Endothelial cell of umbilical vein (primary cell): Measurements from ENCODE around the gene ZBTB32. TPM values are rescaled to one million over a fixed set of nuclear protein-coding genes. Genes with fewer than 3 reads are reported as not detected.

Experiments
- BruUV-seq: library from RNA; stranded (reverse); fragments of 400-500 nt; replicated peaks from 2 replicates; lab custom pipeline; 2021; lab: Mats Ljungman, UMichigan
- CTCF ChIA-PET: fragments of 300-600, 350-600 bp; sonication (Branson Sonifier 250); formaldehyde crosslinking; loops from one replicate; lab custom pipeline; 2021; ENCODE audit warnings: antibody characterized with exemption, inconsistent platforms; lab: Charles Lee
- POLR2A ChIA-PET: fragments of 300-600, 350-600 bp; sonication (Branson Sonifier 250); formaldehyde crosslinking; loops from one replicate; lab custom pipeline; 2021; ENCODE audit warnings: antibody characterized with exemption, inconsistent platforms; lab: Charles Lee
- DNase-seq: peaks from one replicate; pipeline ENCODE4 v3.0.0-alpha.2; 2011; ENCODE audit warnings: low read depth, low spot score
- FAIRE-seq: peaks from 2 replicates; lab custom pipeline; 2011; peaks lifted over from hg19 to GRCh38; lab: Jason Lieb, UNC
- H2AFZ ChIP-seq: 2 replicates; pipeline ENCODE4 v1.6.0; 2012; ENCODE audit warnings: low read depth, low read length, control low read depth, inconsistent platforms
- H3K27ac ChIP-seq: 2 replicates; pipeline ENCODE4 v1.5.1; 2011; ENCODE audit warnings: low read depth, mild to moderate bottlenecking, control low read depth, low read length, moderate library complexity; ENCODE audit not compliant: insufficient read depth
- H3K27me3 ChIP-seq, 2 experiments: 2 replicates each; pipeline versions ENCODE4 v1.6.0 to v1.6.1; 2011; ENCODE audit warnings: low read length in 2 of 2, mixed read lengths in 1 of 2; ENCODE audit not compliant: control insufficient read depth in 2 of 2, insufficient read depth in 2 of 2
- H3K36me3 ChIP-seq, 2 experiments: 2 replicates in 1 of 2; 3 replicates in 1 of 2; pipeline ENCODE4 v1.5.1; 2011; ENCODE audit warnings: low read length in 2 of 2, mild to moderate bottlenecking in 1 of 2, moderate library complexity in 1 of 2; ENCODE audit not compliant: control insufficient read depth in 2 of 2, insufficient read depth in 2 of 2; ENCODE audit errors: extremely low read depth in 1 of 2
- H3K4me1 ChIP-seq: 3 replicates; pipeline ENCODE4 v1.5.1; 2011; ENCODE audit warnings: mild to moderate bottlenecking, low read length; ENCODE audit not compliant: control insufficient read depth, insufficient read depth; ENCODE audit errors: extremely low read depth
- H3K4me2 ChIP-seq: 2 replicates; pipeline ENCODE4 v1.6.1; 2011; ENCODE audit warnings: low read length, control low read depth, mixed read lengths; ENCODE audit not compliant: insufficient read depth
- H3K4me3 ChIP-seq, 3 experiments: fragments of 200-600 bp in 1 of 3; sonication (generic), shearing (Covaris generic) in 1 of 3; replicated peaks in 1 of 3; 2 replicates each; pipeline ENCODE4 v1.5.1; 2011 to 2016; ENCODE audit warnings: control low read depth in 3 of 3, low read length in 3 of 3, mild to moderate bottlenecking in 2 of 3, inconsistent platforms in 1 of 3, low read depth in 1 of 3, moderate library complexity in 1 of 3; ENCODE audit not compliant: insufficient read depth in 1 of 3
- H3K79me2 ChIP-seq: 2 replicates; pipeline ENCODE4 v1.6.0; 2012; ENCODE audit warnings: low read length, inconsistent platforms; ENCODE audit not compliant: control insufficient read depth, insufficient read depth
- H3K9ac ChIP-seq: replicated peaks from 2 replicates; pipeline ENCODE3; 2011; ENCODE audit warnings: low read length, control low read depth; ENCODE audit not compliant: insufficient read depth; ENCODE audit errors: extremely low read depth
- H3K9me1 ChIP-seq: replicated peaks from 3 replicates; pipeline ENCODE4 v1.6.0; 2011; ENCODE audit warnings: mild to moderate bottlenecking, low read length; ENCODE audit not compliant: control insufficient read depth, insufficient read depth; ENCODE audit errors: extremely low read depth
- H3K9me3 ChIP-seq: replicated peaks from 2 replicates; pipeline ENCODE4 v1.5.1; 2012; ENCODE audit warnings: low read length, inconsistent platforms; ENCODE audit not compliant: control insufficient read depth, insufficient read depth
- H4K20me1 ChIP-seq: replicated peaks from 2 replicates; pipeline ENCODE3; 2011; ENCODE audit warnings: mild to moderate bottlenecking, low read length; ENCODE audit not compliant: control insufficient read depth, insufficient read depth; ENCODE audit errors: extremely low read depth
- EZH2 ChIP-seq: IDR thresholded peaks from 2 replicates; pipeline ENCODE4 v1.6.1; 2012; ENCODE audit warnings: borderline replicate concordance, low read depth, mild to moderate bottlenecking, moderate library complexity, low read length, inconsistent platforms; ENCODE audit not compliant: severe bottlenecking
- FOS ChIP-seq: IDR thresholded peaks from 2 replicates; pipeline ENCODE4 v1.6.1; 2011; ENCODE audit warnings: mild to moderate bottlenecking, low read length, moderate library complexity, borderline replicate concordance; ENCODE audit not compliant: insufficient read depth
- GATA2 ChIP-seq: IDR thresholded peaks from 2 replicates; pipeline ENCODE4 v1.7.0; 2011; ENCODE audit warnings: low read depth, mild to moderate bottlenecking, moderate library complexity, mixed read lengths, low read length; ENCODE audit not compliant: insufficient read length, insufficient read depth
- JUN ChIP-seq: IDR thresholded peaks from 2 replicates; pipeline ENCODE4 v1.6.1; 2011; ENCODE audit warnings: borderline replicate concordance, low read depth; ENCODE audit not compliant: insufficient read length, insufficient read depth
- MYC ChIP-seq: IDR thresholded peaks from one replicate; pipeline ENCODE4 v1.6.1; 2011; ENCODE audit warnings: mild to moderate bottlenecking, low read depth, low read length
- POLR2A ChIP-seq: IDR thresholded peaks from 2 replicates; pipeline ENCODE4 v1.6.1; 2012; ENCODE audit warnings: low read depth, mild to moderate bottlenecking, control low read depth, low read length
- POLR2AphosphoS5 ChIP-seq: IDR thresholded peaks from 2 replicates; pipeline ENCODE4 v1.6.1; 2012; ENCODE audit warnings: low read depth, mild to moderate bottlenecking, control low read depth, low read length, moderate library complexity; ENCODE audit not compliant: insufficient read depth
- dilution Hi-C: fragments of 300-500 bp; cut with MboI; formaldehyde crosslinking; loops from one replicate; pipeline ENCODE4 v1.15.0; 2019; ENCODE audit warnings: low sequenced_read_pairs; ENCODE audit not compliant: extremely low pct_ligation_motif_present
- intact Hi-C: fragments of 100-400 bp; cut with micrococcal nuclease; formaldehyde crosslinking; loops from one replicate; pipeline ENCODE4 v1.10.0; 2022
- polyA plus RNA-seq, 4 experiments: library from polyadenylated mRNA; depleted of rRNA in 3 of 4; stranded (reverse) in 3 of 4; unstranded in 1 of 4; fragments of >200 nt; gene quantifications; 2 replicates each; pipeline versions ENCODE4 v1.2.1 to v1.2.3, GENCODE V29; 2011 to 2012; ENCODE audit warnings: missing spikeins in 1 of 4
- total RNA-seq: library from RNA; stranded (reverse); gene quantifications from 2 replicates; pipeline ENCODE4 v1.2.3, GENCODE V29; 2021
- TF ChIP-seq, protein P1 (sequence below): IDR thresholded peaks from 2 replicates; pipeline ENCODE4 v1.6.1; 2011; ENCODE audit not compliant: insufficient read depth, insufficient read length
- TF ChIP-seq, protein P2 (sequence below), 2 donors: IDR thresholded peaks; 1 replicate in 1 of 2; 2 replicates in 1 of 2; pipeline ENCODE4 v1.5.1; 2011; ENCODE audit warnings: low read length in 2 of 2, mild to moderate bottlenecking in 2 of 2, moderate library complexity in 2 of 2, control low read depth in 1 of 2, inconsistent platforms in 1 of 2, low read depth in 1 of 2; ENCODE audit not compliant: insufficient read depth in 1 of 2; ENCODE audit errors: extremely low read depth in 1 of 2

Gene ZBTB32
- total and polyA plus RNA-seq, 2 donors (not counting 3 experiments of a cell fraction or from before 2014, with no cell fraction given), result not detected

DNA sequence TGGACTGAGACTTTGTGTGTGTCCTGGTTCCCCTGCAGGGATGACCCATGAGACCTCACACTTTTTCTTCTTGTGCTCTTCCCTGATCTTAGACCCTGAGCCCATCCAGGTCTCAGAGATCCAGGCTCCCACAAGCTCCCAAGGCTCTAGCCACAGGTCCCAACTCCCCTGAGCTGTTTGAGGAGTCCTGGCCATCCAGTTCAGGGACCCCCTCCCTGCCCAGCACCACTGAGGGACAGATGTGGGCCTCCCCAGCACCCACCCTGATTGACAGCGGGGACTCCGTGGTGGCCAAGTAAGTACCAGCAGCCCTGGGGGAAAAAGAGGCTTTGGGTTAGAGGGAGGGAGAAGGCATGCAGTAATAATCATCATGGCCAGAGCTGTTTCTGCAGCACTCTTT lies 55.3 kb downstream of the ZBTB32 start:
- Histone ChIP-seq H3K9me1 (no peaks in the 10 kb centered on the region), H3K4me3 (no peak overlapping the region), H3K4me1 (peaks cover 22% of the 10 kb centered on the region), H3K27me3 (no peaks in the 10 kb centered on the region), H4K20me1 (no peaks in the 10 kb centered on the region), H3K36me3 (peaks cover 3% of the 10 kb centered on the region in 2 experiments), H3K27ac (no peak overlapping the region), H2AFZ (no peak overlapping the region), H3K9ac (no peak overlapping the region), H3K4me2 (no peak overlapping the region), H3K9me3 (no peaks in the 10 kb centered on the region), H3K79me2 (peaks cover 14% of the 10 kb centered on the region)
- no TSS peak for BruUV-seq
- intact Hi-C loops, result loop anchor here (2.0 to 5.0 kb wide), 2 partner anchors 15 to 112 kb away; partner anchors contain the start of genes COX6B1, PSENEN and U2AF1L4
- ChIA-PET POLR2A (no interaction called here), CTCF (no interaction called here)
- TF ChIP-seq JUN (no peak), GATA2 (no peak), POLR2AphosphoS5 (no peak), EZH2 (no peak), FOS (no peak), MYC (no peak), POLR2A (no peak)
- TF ChIP-seq, protein P1, sequence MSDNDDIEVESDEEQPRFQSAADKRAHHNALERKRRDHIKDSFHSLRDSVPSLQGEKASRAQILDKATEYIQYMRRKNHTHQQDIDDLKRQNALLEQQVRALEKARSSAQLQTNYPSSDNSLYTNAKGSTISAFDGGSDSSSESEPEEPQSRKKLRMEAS, result no peak
- TF ChIP-seq, protein P2, sequence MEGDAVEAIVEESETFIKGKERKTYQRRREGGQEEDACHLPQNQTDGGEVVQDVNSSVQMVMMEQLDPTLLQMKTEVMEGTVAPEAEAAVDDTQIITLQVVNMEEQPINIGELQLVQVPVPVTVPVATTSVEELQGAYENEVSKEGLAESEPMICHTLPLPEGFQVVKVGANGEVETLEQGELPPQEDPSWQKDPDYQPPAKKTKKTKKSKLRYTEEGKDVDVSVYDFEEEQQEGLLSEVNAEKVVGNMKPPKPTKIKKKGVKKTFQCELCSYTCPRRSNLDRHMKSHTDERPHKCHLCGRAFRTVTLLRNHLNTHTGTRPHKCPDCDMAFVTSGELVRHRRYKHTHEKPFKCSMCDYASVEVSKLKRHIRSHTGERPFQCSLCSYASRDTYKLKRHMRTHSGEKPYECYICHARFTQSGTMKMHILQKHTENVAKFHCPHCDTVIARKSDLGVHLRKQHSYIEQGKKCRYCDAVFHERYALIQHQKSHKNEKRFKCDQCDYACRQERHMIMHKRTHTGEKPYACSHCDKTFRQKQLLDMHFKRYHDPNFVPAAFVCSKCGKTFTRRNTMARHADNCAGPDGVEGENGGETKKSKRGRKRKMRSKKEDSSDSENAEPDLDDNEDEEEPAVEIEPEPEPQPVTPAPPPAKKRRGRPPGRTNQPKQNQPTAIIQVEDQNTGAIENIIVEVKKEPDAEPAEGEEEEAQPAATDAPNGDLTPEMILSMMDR (IDR thresholded peaks at IDR 0.05; ENCODE audit: extremely low read depth in 1 of 2, insufficient read depth in 1 of 2, low read depth in 1 of 2, low read length in 2 of 2), result no peak
- DNase-seq (no peak), FAIRE-seq (no peak)
- dilution Hi-C loops, result no loop called here
